ENCODE results near the gene LIMK2.
"Not testable (repeated sequence)": the region's sequence is repeated elsewhere in the genome, so short reads cannot be mapped to it uniquely, and the experiment has no call there.

DNA sequence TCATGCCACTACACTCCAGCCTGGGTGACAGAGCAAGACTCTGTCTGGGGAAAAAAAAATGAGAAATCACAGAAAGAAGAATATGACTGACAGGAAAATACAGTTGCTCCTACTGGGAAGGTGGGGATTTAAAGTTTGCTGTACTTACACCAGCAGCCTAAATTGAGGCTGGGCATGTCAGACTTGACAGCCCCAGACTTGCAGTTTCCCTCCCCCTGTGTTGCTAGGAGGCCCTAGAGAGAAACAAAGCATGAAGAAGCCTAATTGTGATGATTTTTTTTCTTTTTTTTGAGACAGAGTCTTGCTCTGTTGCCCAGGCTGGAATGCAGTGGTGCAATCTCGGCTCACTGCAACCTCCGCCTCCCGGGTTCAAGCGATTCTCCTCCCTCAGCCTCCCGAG lies 17.4 kb upstream of the LIMK2 start:
- TF ChIP-seq, protein P1, sequence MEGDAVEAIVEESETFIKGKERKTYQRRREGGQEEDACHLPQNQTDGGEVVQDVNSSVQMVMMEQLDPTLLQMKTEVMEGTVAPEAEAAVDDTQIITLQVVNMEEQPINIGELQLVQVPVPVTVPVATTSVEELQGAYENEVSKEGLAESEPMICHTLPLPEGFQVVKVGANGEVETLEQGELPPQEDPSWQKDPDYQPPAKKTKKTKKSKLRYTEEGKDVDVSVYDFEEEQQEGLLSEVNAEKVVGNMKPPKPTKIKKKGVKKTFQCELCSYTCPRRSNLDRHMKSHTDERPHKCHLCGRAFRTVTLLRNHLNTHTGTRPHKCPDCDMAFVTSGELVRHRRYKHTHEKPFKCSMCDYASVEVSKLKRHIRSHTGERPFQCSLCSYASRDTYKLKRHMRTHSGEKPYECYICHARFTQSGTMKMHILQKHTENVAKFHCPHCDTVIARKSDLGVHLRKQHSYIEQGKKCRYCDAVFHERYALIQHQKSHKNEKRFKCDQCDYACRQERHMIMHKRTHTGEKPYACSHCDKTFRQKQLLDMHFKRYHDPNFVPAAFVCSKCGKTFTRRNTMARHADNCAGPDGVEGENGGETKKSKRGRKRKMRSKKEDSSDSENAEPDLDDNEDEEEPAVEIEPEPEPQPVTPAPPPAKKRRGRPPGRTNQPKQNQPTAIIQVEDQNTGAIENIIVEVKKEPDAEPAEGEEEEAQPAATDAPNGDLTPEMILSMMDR (conservative IDR thresholded peaks at IDR 0.05; ENCODE audit: low read depth, low read length) = not testable (repeated sequence)
- TF ChIP-seq EZH2 (IDR thresholded peaks at IDR 0.05; ENCODE audit: borderline replicate concordance, low read depth, low read length, poor library complexity, severe bottlenecking) = not testable (repeated sequence)
